RPMI8226 (cell line): ENCODE data around the gene CELF4.

ENCODE experiments used
- DNase-seq: peaks from one replicate; pipeline ENCODE4 v3.0.0-alpha.2; 2015

CELF4 gene

GRCh38 chr18:37274309-37275236 lies 291.0 kb downstream of the CELF4 start:
- no peak for DNase-seq

GRCh38 chr18:37272841-37273240 lies 292.8 kb downstream of the CELF4 start:
- no peak for DNase-seq

GRCh38 chr18:37272226-37272625 lies 293.4 kb downstream of the CELF4 start:
- no peak for DNase-seq

GRCh38 chr18:37270666-37271052 lies 294.9 kb downstream of the CELF4 start:
- DNase-seq, result no peak

GRCh38 chr18:37270038-37270665 lies 295.4 kb downstream of the CELF4 start:
- peak; percentile 82 for DNase-seq

GRCh38 chr18:37266290-37266689 lies 299.3 kb downstream of the CELF4 start:
- DNase-seq, result peak; percentile 39

- DNase-seq, result no peak
Measured at GRCh38 chr18:37265382-37265781, 300.2 kb downstream of the CELF4 start.

- DNase-seq, result no peak
Measured at GRCh38 chr18:37264956-37265355, 300.6 kb downstream of the CELF4 start.

GRCh38 chr18:37261988-37262387 lies 303.6 kb downstream of the CELF4 start:
- no peak for DNase-seq

GRCh38 chr18:37261246-37261840 lies 304.3 kb downstream of the CELF4 start:
- no peak for DNase-seq

- DNase-seq, result no peak
Measured at GRCh38 chr18:37260367-37261093, 305.1 kb downstream of the CELF4 start.

- DNase-seq, result no peak
Measured at GRCh38 chr18:37259711-37260110, 305.9 kb downstream of the CELF4 start.

- DNase-seq, result no peak
Measured at GRCh38 chr18:37258819-37259218, 306.8 kb downstream of the CELF4 start.

- no peak for DNase-seq
Measured at GRCh38 chr18:37258131-37258530, 307.5 kb downstream of the CELF4 start.

GRCh38 chr18:37254973-37255372 lies 310.6 kb downstream of the CELF4 start:
- no peak for DNase-seq

- no peak for DNase-seq
Measured at GRCh38 chr18:37254236-37254754, 311.3 kb downstream of the CELF4 start.

- DNase-seq, result peak; percentile 21
Measured at GRCh38 chr18:37253394-37254235, 312.0 kb downstream of the CELF4 start.

- DNase-seq, result no peak
Measured at GRCh38 chr18:37252854-37253393, 312.7 kb downstream of the CELF4 start.

- DNase-seq, result no peak
Measured at GRCh38 chr18:37252342-37252741, 313.3 kb downstream of the CELF4 start.

GRCh38 chr18:37251679-37252078 lies 313.9 kb downstream of the CELF4 start:
- no peak for DNase-seq

- no peak for DNase-seq
Measured at GRCh38 chr18:37249895-37250618, 315.5 kb downstream of the CELF4 start.
